OCI-LY3 (cell line): ENCODE measurements around the gene CRTC1.

ENCODE experiments used
- EZH2phosphoT487 ChIP-seq: fragments of 200-600 bp; shearing (Covaris generic); IDR thresholded peaks from 2 replicates; pipeline ENCODE4 v1.6.1; 2018; ENCODE audit warnings: antibody characterized with exemption, mixed run types, low read depth
- TF ChIP-seq, protein P1 (sequence below): fragments of 200-600, 300-600 bp; sonication (generic); IDR thresholded peaks from 2 replicates; pipeline ENCODE4 v1.5.1; 2014; ENCODE audit warnings: antibody characterized with exemption, low read length, low read depth

DNA sequence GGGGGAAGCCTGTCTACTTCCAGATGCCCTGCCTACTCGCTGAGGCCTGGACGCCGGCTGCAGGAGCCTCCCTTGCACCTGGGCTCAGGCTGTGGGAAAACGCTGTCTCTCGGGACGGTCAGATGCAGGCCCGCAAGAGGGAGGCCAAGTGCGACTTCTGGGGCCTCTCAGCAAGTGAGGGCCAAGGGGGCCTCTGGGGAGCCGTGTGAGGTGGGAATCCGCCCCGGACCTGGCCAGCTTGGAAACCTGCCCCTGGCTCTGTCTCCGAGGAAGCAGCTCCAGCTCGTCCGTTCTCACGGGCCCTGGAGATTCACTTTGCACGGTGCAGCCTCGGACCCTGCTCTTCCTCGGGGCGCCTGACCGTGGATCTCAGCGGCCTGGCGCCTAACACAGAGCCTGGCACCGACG is 11.4 kb upstream of the CRTC1 start:
- TF ChIP-seq, protein P1, sequence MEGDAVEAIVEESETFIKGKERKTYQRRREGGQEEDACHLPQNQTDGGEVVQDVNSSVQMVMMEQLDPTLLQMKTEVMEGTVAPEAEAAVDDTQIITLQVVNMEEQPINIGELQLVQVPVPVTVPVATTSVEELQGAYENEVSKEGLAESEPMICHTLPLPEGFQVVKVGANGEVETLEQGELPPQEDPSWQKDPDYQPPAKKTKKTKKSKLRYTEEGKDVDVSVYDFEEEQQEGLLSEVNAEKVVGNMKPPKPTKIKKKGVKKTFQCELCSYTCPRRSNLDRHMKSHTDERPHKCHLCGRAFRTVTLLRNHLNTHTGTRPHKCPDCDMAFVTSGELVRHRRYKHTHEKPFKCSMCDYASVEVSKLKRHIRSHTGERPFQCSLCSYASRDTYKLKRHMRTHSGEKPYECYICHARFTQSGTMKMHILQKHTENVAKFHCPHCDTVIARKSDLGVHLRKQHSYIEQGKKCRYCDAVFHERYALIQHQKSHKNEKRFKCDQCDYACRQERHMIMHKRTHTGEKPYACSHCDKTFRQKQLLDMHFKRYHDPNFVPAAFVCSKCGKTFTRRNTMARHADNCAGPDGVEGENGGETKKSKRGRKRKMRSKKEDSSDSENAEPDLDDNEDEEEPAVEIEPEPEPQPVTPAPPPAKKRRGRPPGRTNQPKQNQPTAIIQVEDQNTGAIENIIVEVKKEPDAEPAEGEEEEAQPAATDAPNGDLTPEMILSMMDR = no peak
- TF ChIP-seq EZH2phosphoT487 = no peak
